ENCODE data around the gene AKT3. TPM values are rescaled to one million over a fixed set of nuclear protein-coding genes. Genes with fewer than 3 reads are reported as not detected.
A peak's percentile ranks its signal among the peaks of the same experiment; 100 is the strongest.

The AKT3 gene
- total RNA-seq, 1 experiment from 2014 or later = 31.9 TPM

GRCh38 chr1:243514927-243515326 is 335.1 kb downstream of the AKT3 start:
- ChIA-PET CTCF (no interaction called here), POLR2A (no interaction called here)
- H3K36me3 Mint-ChIP-seq (ENCODE audit: insufficient read depth, unreplicated experiment) = no peaks in the 10 kb centered on the region
- no peak for DNase-seq (ENCODE audit: unreplicated experiment)
- H3K4me1 Mint-ChIP-seq (ENCODE audit: insufficient read depth, unreplicated experiment) = no peaks in the 10 kb centered on the region
- intact Hi-C loops (cut with micrococcal nuclease) = no loop called here
- BruUV-seq (replicated peaks) = no TSS peak
- no peak overlapping the region for H3K27ac Mint-ChIP-seq (ENCODE audit: low read depth, unreplicated experiment)
- H3K4me3 Mint-ChIP-seq (ENCODE audit: unreplicated experiment) = no peak overlapping the region
- H3K9me3 Mint-ChIP-seq (ENCODE audit: unreplicated experiment) = no peaks in the 10 kb centered on the region
- no peak for TF ChIP-seq CTCF (IDR thresholded peaks at IDR 0.05; ENCODE audit: unreplicated experiment)
- H3K27me3 Mint-ChIP-seq (ENCODE audit: insufficient read depth, unreplicated experiment) = no peaks in the 10 kb centered on the region

DNA sequence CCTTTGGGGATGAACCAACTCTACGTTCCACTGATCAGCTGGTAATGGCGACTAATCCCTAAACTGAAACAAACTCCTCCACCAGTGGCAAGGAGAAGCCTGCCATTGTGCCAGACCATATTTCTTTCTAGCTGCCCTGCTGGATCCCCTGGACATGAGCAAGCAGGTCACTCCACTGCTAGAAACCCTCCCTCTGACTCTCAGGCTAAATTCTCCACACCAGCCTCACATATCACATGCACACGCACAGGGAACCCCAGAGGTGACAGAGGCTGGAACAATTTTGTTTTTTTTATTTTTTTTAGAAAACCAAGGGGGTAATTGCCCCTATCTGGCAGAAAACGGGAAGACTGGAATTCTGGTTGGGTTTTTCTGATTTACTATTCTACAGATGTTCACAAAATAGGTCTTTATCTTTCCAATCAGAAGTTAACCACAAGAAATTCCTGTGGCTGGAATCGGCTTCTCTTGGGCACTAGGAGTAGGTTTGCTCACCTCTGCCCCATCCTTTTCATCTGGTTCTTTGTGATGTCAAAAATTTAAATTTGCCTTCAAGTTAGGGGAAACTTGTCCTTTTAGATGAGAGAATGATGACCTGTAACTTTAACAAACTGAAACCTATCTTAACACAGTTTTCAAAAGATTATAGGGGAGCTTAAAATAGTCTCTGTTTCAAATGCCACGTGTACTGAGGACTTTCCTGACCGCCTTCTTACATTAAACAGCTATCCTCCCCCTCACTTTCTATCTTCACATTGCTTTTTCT is 336.1 kb downstream of the AKT3 start:
- no peak for TF ChIP-seq CTCF (IDR thresholded peaks at IDR 0.05; ENCODE audit: unreplicated experiment)
- DNase-seq (ENCODE audit: unreplicated experiment) = peak; percentile 25
- no peaks in the 10 kb centered on the region for H3K9me3 Mint-ChIP-seq (ENCODE audit: unreplicated experiment)
- intact Hi-C loops (cut with micrococcal nuclease) = no loop called here
- no TSS peak for BruUV-seq (replicated peaks)
- POLR2A ChIA-PET = interaction anchor here (2.5 kb wide), 1 partner anchor 11 kb away, joined by 7 read pairs; no protein-coding TSS in a partner anchor
- H3K27ac Mint-ChIP-seq (ENCODE audit: low read depth, unreplicated experiment) = no peak overlapping the region
- no peaks in the 10 kb centered on the region for H3K36me3 Mint-ChIP-seq (ENCODE audit: insufficient read depth, unreplicated experiment)
- H3K27me3 Mint-ChIP-seq (ENCODE audit: insufficient read depth, unreplicated experiment) = no peaks in the 10 kb centered on the region
- CTCF ChIA-PET = interaction anchor here (0.6 to 1.5 kb wide), 2 partner anchors 11 to 339 kb away, joined by 3 read pairs; no protein-coding TSS in a partner anchor
- no peaks in the 10 kb centered on the region for H3K4me1 Mint-ChIP-seq (ENCODE audit: insufficient read depth, unreplicated experiment)
- H3K4me3 Mint-ChIP-seq (ENCODE audit: unreplicated experiment) = no peak overlapping the region

DNA sequence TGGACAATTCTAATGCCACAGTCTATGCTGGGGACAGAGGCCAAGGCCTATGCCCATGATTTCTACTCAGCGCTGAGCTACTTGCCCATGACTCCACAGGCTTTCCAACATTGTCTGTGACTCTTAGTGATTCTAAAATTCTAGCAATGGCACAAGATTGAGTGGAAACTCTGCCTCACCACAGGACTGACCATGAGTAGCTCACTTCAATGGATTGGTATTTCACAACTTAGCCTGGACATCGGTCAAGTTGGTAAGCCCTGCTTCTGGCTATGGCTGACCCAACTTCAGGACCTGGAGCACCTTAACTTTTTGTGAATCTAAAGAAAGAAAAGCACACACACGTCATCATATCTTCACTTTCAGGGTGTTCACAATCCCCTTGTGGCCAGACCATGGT is 339.1 kb downstream of the AKT3 start:
- Mint-ChIP-seq H3K36me3 (ENCODE audit: insufficient read depth, unreplicated experiment) (no peaks in the 10 kb centered on the region), H3K27ac (ENCODE audit: low read depth, unreplicated experiment) (no peak overlapping the region), H3K4me3 (ENCODE audit: unreplicated experiment) (no peak overlapping the region), H3K4me1 (ENCODE audit: insufficient read depth, unreplicated experiment) (no peaks in the 10 kb centered on the region), H3K9me3 (ENCODE audit: unreplicated experiment) (no peaks in the 10 kb centered on the region), H3K27me3 (ENCODE audit: insufficient read depth, unreplicated experiment) (no peaks in the 10 kb centered on the region)
- BruUV-seq (replicated peaks) = no TSS peak
- TF ChIP-seq CTCF (IDR thresholded peaks at IDR 0.05; ENCODE audit: unreplicated experiment) = no peak
- CTCF ChIA-PET = interaction anchor here (0.6 kb wide), 1 partner anchor 18 kb away, joined by 3 read pairs; no protein-coding TSS in a partner anchor
- no peak for DNase-seq (ENCODE audit: unreplicated experiment)
- POLR2A ChIA-PET = no interaction called here
- intact Hi-C loops (cut with micrococcal nuclease) = no loop called here

- ChIA-PET CTCF (no interaction called here), POLR2A (no interaction called here)
- BruUV-seq (replicated peaks) = no TSS peak
- Mint-ChIP-seq H3K36me3 (ENCODE audit: insufficient read depth, unreplicated experiment) (peaks cover under 1% of the 10 kb centered on the region), H3K4me3 (ENCODE audit: unreplicated experiment) (no peak overlapping the region), H3K4me1 (ENCODE audit: insufficient read depth, unreplicated experiment) (no peaks in the 10 kb centered on the region), H3K27ac (ENCODE audit: low read depth, unreplicated experiment) (no peak overlapping the region), H3K9me3 (ENCODE audit: unreplicated experiment) (no peaks in the 10 kb centered on the region), H3K27me3 (ENCODE audit: insufficient read depth, unreplicated experiment) (no peaks in the 10 kb centered on the region)
- intact Hi-C loops (cut with micrococcal nuclease) = no loop called here
- no peak for DNase-seq (ENCODE audit: unreplicated experiment)
- no peak for TF ChIP-seq CTCF (IDR thresholded peaks at IDR 0.05; ENCODE audit: unreplicated experiment)
Observed at GRCh38 chr1:243508943-243509342, 341.1 kb downstream of the AKT3 start.

All from MCF 10A (cell line).